Osteoblast (primary cell): Measurements from ENCODE around the gene CEPT1. TPM values are rescaled to one million over a fixed set of nuclear protein-coding genes. Genes with fewer than 3 reads are reported as not detected.

Source experiments
- DNase-seq: peaks from one replicate; pipeline ENCODE4 v3.0.0; 2011; ENCODE audit warnings: low spot score, mixed read lengths; ENCODE audit not compliant: insufficient read length; ENCODE audit errors: missing footprints
- H2AFZ ChIP-seq: 2 replicates; pipeline ENCODE4 v1.6.0; 2011; ENCODE audit warnings: mild to moderate bottlenecking, low read length
- H3K27ac ChIP-seq: 2 replicates; pipeline ENCODE4 v1.5.1; 2011; ENCODE audit warnings: mild to moderate bottlenecking, low read depth, low read length, moderate library complexity
- H3K27me3 ChIP-seq: 2 replicates; pipeline ENCODE4 v1.6.0; 2012; ENCODE audit warnings: mild to moderate bottlenecking, control low read depth, inconsistent platforms, low read length, moderate library complexity; ENCODE audit not compliant: insufficient read depth
- H3K36me3 ChIP-seq: 2 replicates; pipeline ENCODE4 v1.5.1; 2011; ENCODE audit warnings: mild to moderate bottlenecking, low read length, control low read depth, moderate library complexity; ENCODE audit not compliant: insufficient read depth
- H3K4me1 ChIP-seq: 2 replicates; pipeline ENCODE4 v1.5.1; 2011; ENCODE audit warnings: mild to moderate bottlenecking, low read length, control low read depth, moderate library complexity; ENCODE audit not compliant: insufficient read depth
- H3K4me2 ChIP-seq: 2 replicates; pipeline ENCODE4 v1.6.0; 2011; ENCODE audit warnings: mild to moderate bottlenecking, low read length; ENCODE audit not compliant: insufficient read depth
- H3K4me3 ChIP-seq: fragments of 200-600 bp; sonication (generic); 3 replicates; pipeline ENCODE4 v1.5.1; 2012; ENCODE audit warnings: mild to moderate bottlenecking, low read length, inconsistent platforms; ENCODE audit not compliant: insufficient read depth
- H3K79me2 ChIP-seq: 2 replicates; pipeline ENCODE4 v1.6.0; 2012; ENCODE audit warnings: mild to moderate bottlenecking, low read length, control low read depth, inconsistent platforms; ENCODE audit not compliant: insufficient read depth
- H3K9me3 ChIP-seq: 2 replicates; pipeline ENCODE4 v1.5.1; 2011; ENCODE audit warnings: low read depth, low read length, control low read depth
- H4K20me1 ChIP-seq: 2 replicates; pipeline ENCODE4 v1.6.0; 2012; ENCODE audit warnings: mild to moderate bottlenecking, low read length, control low read depth; ENCODE audit not compliant: insufficient read depth
- CTCF ChIP-seq: IDR thresholded peaks from 2 replicates; pipeline ENCODE4 v1.5.1; 2011; ENCODE audit warnings: mild to moderate bottlenecking, low read depth, low read length, moderate library complexity; ENCODE audit errors: extremely low read depth
- total RNA-seq: library from RNA; depleted of rRNA; stranded (reverse); fragments of >200 nt; gene quantifications from 2 replicates; pipeline ENCODE4 v1.2.3, GENCODE V29; 2012

Gene CEPT1
- total RNA-seq, 1 donor, result 37.3 TPM

DNA sequence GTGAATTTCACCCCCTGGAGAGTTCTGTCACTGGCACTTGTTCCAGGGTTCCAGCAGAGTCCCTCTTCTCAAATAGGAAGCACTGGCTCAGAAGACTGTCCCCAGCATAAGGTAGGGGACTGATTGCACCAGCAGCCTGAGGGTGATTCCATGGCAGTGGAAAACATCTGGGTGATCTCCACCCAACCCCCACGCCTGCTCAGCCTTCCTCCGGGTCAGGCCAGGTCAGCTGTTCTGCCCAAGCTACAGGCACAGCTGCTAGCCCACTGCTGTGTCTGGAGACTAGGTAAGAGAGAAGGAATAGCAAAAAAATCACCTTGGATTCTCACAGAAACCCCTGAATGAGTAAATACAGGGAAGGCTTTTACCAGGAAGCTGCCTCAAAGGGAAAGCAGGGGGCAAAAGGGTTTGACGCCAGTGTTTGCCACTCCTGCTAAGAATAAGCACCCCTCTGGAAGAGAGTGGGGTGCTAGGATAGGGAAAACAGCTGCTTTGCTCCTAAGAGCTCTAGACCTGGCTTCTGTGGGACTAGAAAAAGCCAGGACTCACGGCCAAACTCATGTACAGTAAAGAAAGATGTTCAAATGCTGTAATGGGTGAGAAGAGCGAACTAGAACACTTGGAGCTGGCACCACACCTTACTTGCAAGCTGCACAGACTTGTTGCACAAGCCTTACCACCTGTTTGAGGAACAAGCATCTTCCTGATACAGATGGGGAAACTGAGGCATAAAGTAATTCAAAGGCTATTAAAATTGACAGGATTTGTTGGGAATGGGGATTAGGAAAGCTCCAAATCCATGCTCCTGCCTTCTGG is 61.5 kb downstream of the CEPT1 start:
- H3K4me2 ChIP-seq, result no peak overlapping the region
- no peak for TF ChIP-seq CTCF
- H3K79me2 ChIP-seq, result no peaks in the 10 kb centered on the region
- H3K36me3 ChIP-seq, result no peaks in the 10 kb centered on the region
- no peaks in the 10 kb centered on the region for H4K20me1 ChIP-seq
- no peak overlapping the region for H2AFZ ChIP-seq
- no peak overlapping the region for H3K4me3 ChIP-seq
- H3K4me1 ChIP-seq, result no peaks in the 10 kb centered on the region
- peak; percentile 63 for DNase-seq
- H3K27me3 ChIP-seq, result peaks cover 4% of the 10 kb centered on the region
- no peaks in the 10 kb centered on the region for H3K9me3 ChIP-seq
- no peak overlapping the region for H3K27ac ChIP-seq

GRCh38 chr1:111202366-111202706 is 62.3 kb downstream of the CEPT1 start:
- H2AFZ ChIP-seq, result no peak overlapping the region
- H3K4me1 ChIP-seq, result no peaks in the 10 kb centered on the region
- H3K79me2 ChIP-seq, result no peaks in the 10 kb centered on the region
- H3K4me2 ChIP-seq, result no peak overlapping the region
- DNase-seq, result peak; percentile 36
- peaks cover 4% of the 10 kb centered on the region for H3K27me3 ChIP-seq
- H3K36me3 ChIP-seq, result no peaks in the 10 kb centered on the region
- H3K27ac ChIP-seq, result no peak overlapping the region
- H4K20me1 ChIP-seq, result no peaks in the 10 kb centered on the region
- no peak for TF ChIP-seq CTCF
- H3K9me3 ChIP-seq, result no peaks in the 10 kb centered on the region
- no peak overlapping the region for H3K4me3 ChIP-seq

- peak overlapping the region; percentile 2 for H2AFZ ChIP-seq
- H3K4me2 ChIP-seq, result peak overlapping the region; percentile 81
- peak overlapping the region; percentile 75 for H3K4me3 ChIP-seq
- peaks cover 4% of the 10 kb centered on the region for H3K27me3 ChIP-seq
- H3K79me2 ChIP-seq, result no peaks in the 10 kb centered on the region
- H3K36me3 ChIP-seq, result no peaks in the 10 kb centered on the region
- no peak overlapping the region for H3K27ac ChIP-seq
- no peaks in the 10 kb centered on the region for H3K9me3 ChIP-seq
- TF ChIP-seq CTCF, result no peak
- no peaks in the 10 kb centered on the region for H4K20me1 ChIP-seq
- peak; percentile 69 for DNase-seq
- no peaks in the 10 kb centered on the region for H3K4me1 ChIP-seq
Observed at GRCh38 chr1:111202707-111203623, 62.9 kb downstream of the CEPT1 start.
